Omental fat pad (tissue), 4 donors: ENCODE results near the gene GPX4. TPM values are rescaled to one million over a fixed set of nuclear protein-coding genes. Genes with fewer than 3 reads are reported as not detected.

Experiments used
- ATAC-seq: fragments of 150-250 bp; one replicate; pipeline ENCODE4 v1.9.1; 2016; ENCODE audit warnings: mild to moderate bottlenecking, moderate library complexity; ENCODE audit not compliant: low FRiP score
- DNase-seq: peaks from one replicate; pipeline ENCODE4 v3.0.0-alpha.2; 2019; ENCODE audit warnings: low spot score
- total RNA-seq, 4 donors: library from RNA; depleted of rRNA; stranded (reverse); fragments of >200 nt; gene quantifications; one replicate each; pipeline ENCODE4 v1.1.0, GENCODE V29; 2016
- TF ChIP-seq, protein P1 (sequence below), 3 donors: fragments of 450-650 bp; IDR thresholded peaks; one replicate each; pipeline ENCODE4 v1.5.1; 2016 to 2017; ENCODE audit warnings: antibody characterized with exemption in 3 of 3, mild to moderate bottlenecking in 3 of 3, moderate library complexity in 2 of 3

The GPX4 gene
- total RNA-seq, 4 donors from 2014 or later = 429 to 1,640 (median 892) TPM

DNA sequence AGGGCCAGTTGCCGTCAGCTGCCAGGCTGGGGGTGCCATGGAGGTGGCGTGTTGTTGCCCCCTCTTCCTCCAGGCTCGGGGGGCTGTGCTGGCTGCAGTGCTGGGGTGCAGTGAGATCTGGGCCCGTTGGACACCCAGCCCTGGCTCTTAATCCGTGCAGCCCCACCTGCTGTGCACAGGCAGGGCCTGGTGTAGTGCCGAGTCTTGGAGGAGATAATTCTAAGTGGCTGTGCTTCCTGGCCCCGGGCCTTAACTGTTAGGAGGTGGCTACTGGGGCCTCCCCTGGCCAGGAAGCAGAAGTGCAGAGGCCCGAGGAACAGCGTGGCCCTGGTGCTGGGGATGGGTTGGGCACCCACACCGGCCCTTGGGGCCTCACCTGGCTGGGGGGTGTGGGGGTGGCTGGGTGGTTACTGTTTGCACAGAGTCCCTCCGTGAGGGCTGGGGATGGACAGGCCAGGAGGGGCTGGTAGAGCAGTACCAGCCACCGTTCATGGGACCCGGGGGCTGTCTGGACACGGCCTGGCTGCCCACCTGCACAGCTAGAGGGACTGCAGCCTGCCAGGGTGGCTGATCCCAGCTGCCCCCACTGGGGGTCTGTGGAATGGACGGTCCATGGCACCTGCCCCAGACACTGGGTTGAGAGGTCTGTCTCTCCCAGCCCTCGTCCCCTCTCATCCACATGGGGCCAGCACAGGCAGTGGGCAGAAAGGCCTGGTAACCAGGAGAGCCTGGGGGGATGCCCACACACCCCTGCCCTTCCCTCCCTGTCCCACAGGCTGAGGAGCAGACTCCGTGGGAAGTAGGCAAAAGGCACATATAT lies 3.3 kb downstream of the GPX4 start:
- no peak for ATAC-seq
- no peak for DNase-seq
- TF ChIP-seq, protein P1, sequence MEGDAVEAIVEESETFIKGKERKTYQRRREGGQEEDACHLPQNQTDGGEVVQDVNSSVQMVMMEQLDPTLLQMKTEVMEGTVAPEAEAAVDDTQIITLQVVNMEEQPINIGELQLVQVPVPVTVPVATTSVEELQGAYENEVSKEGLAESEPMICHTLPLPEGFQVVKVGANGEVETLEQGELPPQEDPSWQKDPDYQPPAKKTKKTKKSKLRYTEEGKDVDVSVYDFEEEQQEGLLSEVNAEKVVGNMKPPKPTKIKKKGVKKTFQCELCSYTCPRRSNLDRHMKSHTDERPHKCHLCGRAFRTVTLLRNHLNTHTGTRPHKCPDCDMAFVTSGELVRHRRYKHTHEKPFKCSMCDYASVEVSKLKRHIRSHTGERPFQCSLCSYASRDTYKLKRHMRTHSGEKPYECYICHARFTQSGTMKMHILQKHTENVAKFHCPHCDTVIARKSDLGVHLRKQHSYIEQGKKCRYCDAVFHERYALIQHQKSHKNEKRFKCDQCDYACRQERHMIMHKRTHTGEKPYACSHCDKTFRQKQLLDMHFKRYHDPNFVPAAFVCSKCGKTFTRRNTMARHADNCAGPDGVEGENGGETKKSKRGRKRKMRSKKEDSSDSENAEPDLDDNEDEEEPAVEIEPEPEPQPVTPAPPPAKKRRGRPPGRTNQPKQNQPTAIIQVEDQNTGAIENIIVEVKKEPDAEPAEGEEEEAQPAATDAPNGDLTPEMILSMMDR (IDR thresholded peaks at IDR 0.05) = no peak

DNA sequence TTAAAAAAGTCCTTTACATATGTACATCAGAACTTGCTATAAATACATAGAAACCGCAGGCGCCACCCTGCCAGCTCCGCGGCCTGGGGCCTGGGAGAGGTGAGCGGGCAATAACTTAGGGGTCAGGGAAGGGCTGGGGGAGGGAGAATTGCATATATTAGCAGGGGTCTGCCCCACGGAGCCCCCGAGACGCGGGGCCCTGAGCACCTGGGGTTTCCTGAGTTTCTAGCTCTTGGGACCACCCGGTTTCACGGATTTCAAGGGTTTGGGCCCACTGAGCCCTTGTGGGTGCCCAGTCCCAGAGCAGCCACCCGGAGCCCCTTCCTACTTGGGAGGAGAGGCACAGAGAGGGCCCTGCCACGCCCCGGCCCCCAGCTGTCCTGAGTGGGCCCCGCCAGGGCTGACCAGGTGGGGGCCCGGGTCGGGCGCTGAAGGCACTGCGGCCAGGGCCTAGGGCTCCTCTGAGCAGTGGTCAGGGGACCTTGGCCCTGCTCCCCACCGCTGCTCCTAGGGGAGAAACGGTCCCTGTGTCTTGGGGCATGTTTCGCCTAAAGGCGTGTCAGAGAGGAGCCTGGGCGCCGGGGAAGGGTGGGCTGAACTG lies 4.0 kb downstream of the GPX4 start:
- DNase-seq = no peak
- TF ChIP-seq, protein P1 (IDR thresholded peaks at IDR 0.05) = no peak
- no peak for ATAC-seq

DNA sequence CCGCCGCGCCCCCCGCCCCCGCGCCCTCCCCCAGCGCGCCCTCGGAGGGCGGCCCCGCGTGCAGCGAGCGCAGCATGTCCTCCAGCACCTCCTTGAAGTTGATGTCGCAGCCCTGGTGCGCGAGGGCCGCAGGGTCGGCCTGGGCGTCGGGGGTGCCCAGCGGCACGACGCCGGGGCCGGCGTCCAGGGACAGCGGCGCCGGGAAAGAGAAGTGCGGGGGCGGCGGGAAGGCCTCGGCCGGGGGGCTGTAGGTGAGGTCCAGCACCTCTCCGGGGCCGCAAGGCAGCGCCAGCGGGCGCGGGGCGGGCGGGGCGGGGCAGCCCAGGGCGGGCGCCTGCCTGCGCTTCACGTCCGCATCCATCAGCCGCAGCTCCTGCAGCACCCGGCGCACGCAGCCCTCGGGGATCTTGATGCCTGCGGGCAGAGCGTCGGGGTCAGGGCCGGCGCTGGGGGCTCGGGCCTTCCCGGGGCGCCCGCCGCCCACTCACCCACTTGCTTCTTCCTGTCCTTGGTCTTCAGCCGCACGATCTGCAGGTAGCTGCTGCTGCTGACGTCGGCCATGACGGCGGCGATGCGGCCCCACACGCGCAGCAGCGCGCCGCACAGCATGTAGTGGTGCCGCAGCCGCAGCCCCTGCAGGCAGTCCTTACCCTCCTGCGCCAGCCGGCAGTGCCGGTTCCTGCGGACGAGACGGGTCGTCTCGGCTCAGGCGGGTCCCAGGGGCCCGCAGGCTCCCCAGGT lies 4.7 kb downstream of the GPX4 start:
- TF ChIP-seq, protein P1 (IDR thresholded peaks at IDR 0.05) = no peak
- no peak for DNase-seq
- ATAC-seq = no peak

DNA sequence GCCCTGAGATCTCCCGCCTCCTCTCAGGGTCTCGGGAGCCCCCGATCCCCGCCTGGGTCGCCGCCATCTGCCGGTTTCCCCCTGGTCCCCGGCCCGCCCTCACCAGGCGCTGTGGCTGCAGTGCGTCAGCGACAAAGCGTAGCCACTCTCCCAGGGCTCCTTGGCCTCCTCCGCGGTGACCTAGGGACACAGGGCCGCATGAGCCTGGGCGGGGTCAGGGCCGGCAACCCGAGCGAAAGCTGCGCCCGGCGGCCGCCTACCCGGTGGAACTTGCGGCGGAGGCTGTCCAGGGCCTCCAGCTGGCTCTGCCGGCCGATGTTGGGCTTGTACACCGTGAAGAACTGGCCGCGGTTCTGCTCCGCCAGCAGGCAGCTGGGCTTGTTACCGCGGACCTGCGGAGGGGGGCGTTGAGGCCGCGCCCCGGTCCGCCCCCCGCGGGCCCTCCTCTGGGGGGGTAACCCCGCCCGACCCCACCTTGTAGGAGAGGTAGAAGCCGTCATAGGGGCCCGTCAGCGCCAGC lies 5.3 kb downstream of the GPX4 start:
- TF ChIP-seq, protein P1 (IDR thresholded peaks at IDR 0.05) = no peak
- no peak for ATAC-seq
- no peak for DNase-seq

GRCh38 chr19:1109697-1110671 lies 6.2 kb downstream of the GPX4 start:
- DNase-seq (no peak), ATAC-seq (no peak)
- TF ChIP-seq, protein P1 (IDR thresholded peaks at IDR 0.05) = no peak
